HG02571 (cell line): ENCODE data around the gene KRT27.

ENCODE experiments used
- ATAC-seq: cut with Tn5 transposase; IDR thresholded peaks from one replicate; pipeline ENCODE4 v1.9.1; 2021; ENCODE audit warnings: mild to moderate bottlenecking, moderate library complexity; ENCODE audit not compliant: unreplicated experiment

Gene KRT27

DNA sequence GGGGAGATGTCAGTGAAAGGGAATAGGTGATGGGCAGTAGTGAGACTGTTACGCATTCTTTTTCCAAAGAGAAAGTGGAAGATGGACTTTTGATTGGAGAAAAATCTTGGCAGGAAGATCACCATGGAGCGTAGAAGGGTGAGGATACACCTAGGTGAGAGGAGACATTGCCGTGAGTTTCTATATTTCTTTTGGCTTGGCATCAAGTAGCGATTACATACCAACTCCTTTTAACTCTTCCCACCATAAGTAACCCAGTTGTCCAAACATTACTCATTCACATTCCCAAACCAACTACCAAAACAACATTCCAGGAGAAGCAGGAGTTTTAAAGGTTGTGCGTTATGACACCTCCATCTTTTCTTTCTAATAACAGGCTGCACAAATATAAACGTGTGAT, 28.1 kb upstream of the KRT27 start:
- ATAC-seq: no peak

DNA sequence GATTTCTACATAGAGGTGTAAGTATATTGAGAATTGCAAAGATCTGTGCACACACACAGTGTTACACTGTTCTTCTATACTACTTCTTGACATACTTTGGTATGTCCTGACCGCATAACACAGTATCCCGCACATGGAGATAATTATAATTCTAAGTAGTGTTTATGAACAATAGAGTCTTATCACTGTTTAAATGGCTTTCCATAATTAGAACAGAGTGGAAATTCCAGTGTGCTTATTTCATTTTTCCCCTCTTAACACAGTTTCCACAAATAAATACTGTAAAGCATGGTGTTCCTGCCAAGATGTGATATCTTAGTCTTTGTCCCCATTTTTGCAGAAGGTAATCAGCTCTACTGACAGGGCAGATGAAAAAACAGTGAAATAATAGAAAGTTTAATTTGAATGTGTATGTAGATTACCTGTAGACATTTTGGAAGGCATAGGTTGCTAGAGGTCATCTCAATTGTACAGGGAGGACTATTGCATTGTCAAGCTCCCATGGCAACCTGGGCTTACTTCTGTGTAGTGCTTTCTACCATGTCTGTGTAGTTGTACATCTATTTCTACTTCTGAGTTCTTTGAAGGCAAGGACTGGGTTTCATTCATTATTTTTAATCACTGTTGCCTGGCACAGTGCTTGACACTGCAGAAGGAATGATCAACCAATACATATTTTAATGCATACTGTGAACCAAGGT, 27.5 kb upstream of the KRT27 start:
- ATAC-seq: no peak

DNA sequence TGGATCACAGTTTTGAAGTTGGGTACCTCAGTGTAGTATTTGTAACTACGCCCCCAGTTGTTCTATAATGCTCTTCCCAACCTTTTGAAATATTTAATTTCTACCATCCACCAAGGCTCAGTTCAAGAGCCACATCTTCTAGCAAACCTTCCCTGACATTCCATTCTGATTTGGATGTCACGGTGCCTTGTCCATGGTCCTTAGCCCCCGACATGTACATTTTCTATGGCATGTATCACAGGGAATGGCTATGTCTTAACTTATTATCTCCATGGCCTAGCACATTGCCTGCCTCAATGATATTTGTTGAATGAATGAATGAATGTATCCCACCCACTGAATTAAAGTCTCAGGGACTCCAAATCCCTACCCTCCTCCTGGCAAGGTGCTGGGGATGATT, 23.8 kb upstream of the KRT27 start:
- ATAC-seq: no peak

DNA sequence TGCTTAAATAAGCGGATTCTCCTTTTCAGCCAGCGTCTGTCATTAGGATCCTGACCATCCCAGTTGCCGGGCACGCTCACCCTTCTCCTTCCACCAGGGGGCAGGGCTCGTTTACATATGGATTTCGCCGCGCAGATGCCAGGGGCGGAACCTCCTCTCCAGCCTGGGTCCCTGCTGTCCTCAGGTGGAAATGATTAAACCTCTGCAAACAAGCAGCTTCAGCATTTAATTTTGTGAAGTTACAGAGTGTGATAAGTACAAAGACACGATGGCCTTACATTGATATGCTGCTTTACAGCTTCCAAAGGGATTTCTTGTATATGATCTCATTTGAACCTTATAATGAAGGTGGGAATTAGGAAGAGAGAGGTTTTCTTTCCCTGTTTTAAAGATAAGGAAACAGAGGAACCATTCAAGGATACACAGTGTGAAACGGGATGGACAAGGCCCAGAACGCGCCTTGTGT, 21.3 kb upstream of the KRT27 start:
- no peak for ATAC-seq

DNA sequence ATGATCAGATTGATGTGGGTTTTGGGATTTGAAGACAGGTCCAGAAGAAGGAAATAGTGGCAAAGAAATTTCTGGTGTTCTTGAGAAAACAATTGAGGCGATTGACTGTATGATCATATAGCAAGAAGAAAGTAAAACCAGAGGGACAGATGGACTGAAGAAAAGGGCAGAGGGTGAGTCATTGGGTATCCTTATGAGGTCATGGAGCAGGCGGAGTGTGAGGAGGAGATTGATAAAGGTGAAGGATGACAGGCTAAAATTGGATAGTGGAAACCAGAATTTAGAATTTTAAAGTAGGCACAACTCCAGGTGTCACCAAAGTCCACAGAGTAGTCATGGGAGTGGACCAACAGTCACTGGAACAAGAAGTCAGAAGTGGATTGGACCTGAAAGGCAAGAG, 18.8 kb upstream of the KRT27 start:
- no peak for ATAC-seq

DNA sequence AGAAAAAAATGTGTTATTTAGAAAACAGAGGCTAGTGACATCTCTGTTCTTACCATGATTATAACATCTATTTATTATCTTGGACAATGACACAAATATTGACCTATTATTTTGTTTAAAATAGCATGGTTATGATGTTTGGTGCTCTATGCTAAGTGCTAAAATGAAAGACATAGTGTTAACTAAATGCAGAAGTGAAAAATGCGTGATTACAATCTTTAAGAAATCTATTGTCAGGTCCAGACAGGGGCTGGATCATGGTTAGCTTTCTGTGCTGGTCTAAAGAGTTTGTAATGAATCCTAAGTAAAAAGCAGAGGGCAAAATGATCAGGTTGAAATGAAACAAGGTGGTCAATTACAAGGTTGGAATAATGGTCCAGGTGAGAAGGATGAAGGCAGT, 18.0 kb upstream of the KRT27 start:
- no peak for ATAC-seq

DNA sequence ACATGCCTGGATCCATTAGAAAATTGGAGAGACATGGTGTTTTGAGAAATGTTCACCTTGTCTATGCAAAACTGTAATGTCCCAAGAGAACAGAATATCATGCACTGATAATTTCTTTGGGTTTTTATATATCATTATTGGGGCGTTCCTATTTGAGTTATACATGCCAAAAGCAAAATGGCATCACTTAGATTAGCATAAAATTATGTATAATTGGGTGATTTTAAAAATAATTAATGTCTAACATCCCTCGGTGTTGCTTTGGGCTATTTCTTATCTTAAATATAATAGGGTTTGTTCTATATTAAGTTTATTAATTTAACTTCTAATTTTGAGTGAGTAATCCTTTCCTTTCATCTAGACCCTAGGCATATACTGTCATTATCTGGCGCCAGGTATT, 17.5 kb upstream of the KRT27 start, which contains the start of gene KRT28:
Gene KRT28 (minus strand): TSS at position 101 of the 400 bp plus-strand sequence. CDS start 66 bp downstream, at position 35.
- no peak for ATAC-seq

DNA sequence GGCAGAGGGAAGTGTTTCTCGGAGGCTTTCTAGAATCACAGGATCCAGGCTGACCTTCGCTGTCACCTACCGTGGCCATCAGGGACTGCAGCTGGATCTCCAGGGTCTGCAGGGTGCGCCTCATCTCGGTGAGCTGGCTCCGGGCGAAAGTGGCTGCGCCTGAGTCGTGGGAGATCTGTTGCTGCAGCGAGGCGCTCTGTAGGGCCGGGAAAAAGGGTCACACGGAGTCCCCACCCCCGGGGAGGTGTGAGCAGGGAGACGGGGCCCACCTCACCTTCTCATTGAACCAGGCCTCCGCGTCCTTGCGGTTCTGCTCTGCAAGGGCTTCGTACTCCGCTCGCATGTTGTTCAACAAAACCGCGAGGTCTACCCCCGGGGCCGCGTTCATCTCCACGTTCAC, 14.5 kb upstream of the KRT27 start:
- no peak for ATAC-seq

DNA sequence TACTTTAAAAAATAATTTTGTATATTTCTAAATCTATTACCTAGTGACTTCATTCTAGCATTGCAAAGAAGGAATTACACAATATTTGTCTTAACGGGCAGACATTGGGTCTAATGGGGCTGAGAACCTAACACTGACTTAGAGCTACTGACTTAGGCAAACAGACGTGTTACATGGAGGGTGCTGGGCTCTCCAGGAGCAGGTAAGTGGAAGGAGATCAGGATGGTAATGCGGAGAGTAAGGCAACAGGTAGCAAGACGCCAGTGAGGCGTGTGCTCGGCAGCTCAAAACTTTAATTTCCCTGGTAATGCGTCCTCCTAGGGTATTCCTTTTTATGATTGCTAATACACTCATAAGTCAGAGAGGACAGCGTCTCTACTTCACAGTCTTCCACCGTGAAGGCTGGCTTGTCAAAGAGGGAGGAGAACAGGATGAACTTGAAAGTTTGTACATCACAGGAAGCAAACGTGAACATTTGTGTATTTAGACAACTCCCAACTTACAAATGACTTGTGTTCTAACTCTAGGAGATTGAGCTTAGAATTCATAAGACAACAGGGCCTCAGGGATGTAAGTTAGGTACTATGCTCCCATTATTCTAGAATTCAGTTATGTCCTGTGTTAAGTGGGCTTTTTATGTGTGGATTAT, 12.8 kb upstream of the KRT27 start:
- ATAC-seq: no peak

DNA sequence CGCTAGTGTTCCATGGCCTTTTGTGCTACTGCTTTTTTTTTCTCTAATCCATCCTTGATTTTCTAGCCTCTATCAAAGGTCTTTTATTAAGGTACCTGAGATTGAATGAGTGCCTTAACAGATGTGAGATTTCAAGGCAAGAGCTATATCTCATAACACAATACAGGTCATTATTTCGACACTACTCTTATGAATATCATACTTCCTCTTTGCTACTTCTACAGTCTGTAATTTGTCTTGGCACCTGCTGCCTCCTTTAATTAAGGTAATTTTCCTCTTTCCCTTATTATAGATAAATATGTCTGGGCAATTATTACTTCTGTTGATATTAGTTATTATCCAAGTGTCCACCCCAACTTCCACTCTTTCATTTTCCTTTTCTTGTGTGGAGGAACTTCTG, 12.1 kb upstream of the KRT27 start:
- ATAC-seq: no peak

DNA sequence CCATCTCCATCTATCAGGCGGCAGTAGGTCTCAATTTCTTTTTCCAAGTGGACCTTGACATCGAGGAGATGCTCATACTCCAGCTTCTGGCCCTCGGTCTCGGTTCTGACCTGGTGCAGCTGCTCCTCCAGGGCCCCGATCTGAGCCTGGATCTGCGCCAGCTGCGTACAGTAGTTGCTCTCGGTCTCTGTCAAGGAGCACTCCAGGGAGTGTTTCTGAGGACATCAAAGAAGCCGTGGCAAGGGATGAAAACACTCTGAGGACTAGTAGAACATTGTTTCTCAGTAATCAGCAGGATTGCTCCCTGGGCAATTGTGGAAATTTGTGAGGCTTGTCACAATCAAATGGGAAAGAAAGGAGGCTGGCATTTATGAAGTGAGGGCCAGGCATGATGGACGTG, 11.5 kb upstream of the KRT27 start:
- no peak for ATAC-seq

DNA sequence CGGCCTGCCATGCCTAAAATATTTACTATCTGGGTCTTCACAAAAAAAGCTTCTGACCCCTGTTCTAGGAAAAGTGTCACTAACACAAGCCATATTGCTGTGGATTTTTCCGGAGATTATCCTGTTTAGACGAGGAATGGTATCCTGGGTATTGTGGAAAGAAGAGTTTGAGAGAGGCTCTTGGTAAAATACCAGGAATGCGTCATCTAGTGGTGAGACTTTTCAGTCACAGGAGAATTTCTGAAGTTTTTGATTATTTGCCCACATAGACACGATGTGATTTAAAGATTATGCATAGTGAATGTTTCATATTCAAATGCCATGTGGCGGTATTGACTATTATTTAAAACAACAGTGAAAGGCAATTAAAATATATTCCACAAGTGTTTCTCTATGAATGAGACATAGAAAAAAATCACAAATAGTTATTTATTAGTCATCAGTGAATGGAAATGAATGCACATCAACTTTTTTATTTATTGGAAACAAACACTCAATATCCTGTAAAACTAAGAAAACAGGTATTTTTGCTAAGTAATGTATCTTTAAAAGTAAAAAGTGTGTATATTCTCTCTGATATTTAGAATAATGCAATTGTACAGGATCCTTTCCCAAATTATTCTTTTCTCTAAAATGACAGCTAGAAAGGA, 9.6 kb upstream of the KRT27 start:
- ATAC-seq: no peak

DNA sequence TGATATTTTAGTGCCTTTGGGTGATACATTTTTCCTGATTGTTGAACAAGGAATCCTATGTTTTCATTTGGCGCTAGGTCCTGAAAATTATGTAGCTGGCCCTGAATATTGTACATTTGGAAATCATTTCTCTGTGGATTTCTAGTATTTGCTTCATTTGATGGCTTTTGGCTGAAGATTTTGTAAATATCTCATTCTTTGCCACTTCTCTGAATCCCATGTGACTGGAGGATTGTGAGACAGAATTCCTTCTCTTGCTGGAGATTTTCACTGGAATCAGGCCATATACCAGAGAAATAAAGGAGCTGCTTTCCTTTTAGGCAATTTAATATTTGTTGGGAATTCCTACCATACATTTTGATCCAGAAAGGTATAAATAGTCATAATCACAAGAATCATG, 8.8 kb upstream of the KRT27 start:
- no peak for ATAC-seq

DNA sequence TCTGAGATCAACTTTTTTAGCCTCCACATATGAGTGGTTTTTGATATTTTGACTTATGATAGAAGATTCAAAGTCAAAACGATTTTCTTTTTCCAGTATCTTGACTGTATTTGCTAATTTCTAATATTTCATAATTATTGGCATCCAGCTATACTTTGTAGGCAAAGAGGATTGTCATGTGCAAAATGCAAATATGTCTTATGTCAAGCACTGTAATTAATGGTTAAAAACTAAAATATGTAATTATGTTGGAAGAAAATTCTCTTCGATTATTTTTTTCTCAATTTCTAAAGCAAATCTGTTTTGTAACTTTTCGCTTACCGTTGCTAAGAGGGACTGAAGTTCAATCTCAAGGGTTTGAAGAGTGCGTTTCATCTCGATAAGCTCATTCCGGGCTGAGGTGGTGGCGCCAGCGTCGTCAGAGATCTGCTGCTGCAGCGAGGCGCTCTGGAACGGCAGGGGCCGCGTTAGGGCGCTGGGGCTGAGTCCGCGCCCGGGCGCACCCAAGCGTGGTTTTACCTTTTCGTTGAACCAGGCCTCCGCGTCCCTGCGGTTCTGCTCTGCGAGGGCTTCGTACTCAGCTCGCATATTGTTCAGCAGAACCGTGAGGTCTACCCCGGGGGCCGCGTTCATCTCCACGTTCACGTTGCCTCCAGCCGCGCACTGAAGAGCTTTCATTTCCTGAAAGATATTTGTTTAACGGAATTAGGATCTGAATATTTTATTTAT, 3.0 kb downstream of the KRT27 start:
- ATAC-seq: no peak

DNA sequence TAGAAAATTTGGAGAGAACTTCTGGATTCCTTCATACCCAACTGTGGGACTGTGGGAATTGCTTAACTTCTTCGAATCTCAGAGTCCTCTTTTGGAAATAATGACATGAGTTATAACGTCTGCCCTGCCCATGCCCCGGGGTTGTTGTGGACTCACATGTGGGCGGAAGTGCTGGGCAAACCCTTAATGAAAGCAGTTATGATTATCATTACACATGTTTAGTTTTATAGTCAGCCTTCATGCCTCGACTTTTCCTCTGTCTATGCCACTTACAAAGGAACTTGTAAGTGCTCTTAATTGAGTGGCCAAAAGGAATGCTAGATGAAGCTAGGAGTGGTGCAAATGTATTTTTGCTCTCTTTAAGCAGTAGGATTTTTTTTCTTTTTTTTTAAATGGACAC, 3.9 kb downstream of the KRT27 start:
- no peak for ATAC-seq

DNA sequence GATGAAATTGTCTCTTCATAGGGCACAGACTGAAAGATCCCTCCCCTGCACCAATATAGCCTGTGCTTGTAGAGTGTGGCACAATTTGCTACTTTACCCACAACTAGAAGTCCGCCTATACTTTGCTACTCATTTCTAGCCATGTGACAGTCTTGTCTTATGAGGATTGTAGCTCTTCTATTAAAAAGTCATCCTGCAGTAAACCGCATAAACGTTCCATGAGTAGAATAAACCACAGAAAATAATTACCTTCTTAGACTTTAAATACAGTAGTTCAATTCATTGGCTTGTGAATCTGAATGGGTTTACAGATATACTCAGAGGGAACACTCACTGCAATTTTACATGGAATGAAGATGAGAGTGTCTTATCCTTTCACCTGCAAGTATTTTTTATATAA, 4.4 kb downstream of the KRT27 start:
- no peak for ATAC-seq

DNA sequence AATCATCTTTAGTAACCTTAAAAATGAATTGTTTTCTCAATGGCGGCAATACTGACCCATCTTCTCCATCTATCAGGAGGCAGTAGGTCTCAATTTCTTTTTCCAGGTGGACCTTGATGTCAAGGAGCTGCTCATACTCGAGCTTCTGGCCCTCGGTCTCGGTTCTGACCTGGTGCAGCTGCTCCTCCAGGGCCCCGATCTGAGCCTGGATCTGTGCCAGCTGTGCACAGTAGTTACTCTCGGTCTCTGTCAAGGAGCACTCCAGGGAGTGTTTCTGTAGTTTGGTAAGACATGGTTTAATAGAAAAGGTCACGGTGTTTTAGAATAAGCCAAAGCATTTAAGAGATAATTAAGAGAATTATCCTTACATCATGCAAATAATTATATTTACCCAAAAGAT, 4.9 kb downstream of the KRT27 start:
- no peak for ATAC-seq

DNA sequence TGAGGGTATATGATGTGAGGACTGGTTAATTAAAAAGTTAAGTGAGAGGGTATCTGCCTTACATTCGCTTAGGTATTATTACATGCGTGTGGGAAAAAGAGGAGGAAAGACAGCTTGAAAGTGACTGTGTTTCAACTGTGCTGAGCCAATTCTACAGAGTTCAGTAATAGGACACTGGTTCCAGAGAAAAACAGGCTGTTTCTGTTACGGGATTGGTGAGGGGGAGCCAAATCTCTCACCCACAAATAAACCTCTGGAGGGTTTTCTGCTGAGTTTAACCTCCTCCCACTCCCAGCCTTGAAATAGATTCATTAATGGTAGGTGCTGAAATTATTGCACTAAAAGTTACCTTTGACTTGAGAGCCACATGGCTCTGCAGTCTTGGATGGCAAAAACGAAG, 6.4 kb downstream of the KRT27 start:
- no peak for ATAC-seq

DNA sequence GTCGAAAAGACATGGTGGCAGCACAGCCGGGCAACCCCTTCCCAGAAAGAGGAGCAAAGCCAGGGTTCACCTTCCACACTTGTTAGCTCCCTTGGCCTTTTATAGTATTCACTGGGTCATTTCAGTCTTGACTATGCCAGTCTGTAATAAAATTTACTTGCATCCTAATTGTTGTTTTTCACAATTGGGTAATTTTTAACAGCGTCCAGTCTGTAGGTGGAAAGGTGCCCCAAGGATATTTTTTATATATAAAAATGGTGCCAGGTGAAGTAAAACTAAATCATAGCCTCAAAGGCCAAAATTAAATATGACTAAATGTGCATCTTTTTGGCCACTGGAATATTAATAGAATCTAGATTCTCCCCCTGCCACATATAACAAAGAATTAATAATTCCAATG, 10.2 kb downstream of the KRT27 start, which contains the start of gene KRT26:
Gene KRT26 (minus strand): TSS at position 101 of the 400 bp plus-strand sequence. CDS start 88 bp downstream, at position 13.
- ATAC-seq: no peak

DNA sequence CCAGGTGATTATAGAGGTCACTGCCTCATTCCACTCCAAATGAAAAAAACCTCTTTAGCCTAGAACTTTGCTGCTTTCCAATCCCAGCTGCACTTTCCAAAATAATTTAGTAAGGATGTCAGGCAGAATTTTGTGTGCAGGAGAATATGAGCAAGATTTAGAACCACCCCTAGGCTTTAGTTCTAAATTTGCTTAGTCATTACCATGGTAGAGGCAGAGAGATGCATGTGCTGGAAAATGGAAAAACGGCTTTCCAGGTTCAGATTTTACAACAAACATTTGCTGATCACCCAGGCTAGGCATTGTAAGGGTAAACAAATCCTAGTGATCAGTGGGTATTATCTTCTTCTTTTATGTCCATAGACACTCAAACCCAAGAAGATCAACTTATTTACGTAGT, 16.7 kb downstream of the KRT27 start:
- ATAC-seq: no peak

DNA sequence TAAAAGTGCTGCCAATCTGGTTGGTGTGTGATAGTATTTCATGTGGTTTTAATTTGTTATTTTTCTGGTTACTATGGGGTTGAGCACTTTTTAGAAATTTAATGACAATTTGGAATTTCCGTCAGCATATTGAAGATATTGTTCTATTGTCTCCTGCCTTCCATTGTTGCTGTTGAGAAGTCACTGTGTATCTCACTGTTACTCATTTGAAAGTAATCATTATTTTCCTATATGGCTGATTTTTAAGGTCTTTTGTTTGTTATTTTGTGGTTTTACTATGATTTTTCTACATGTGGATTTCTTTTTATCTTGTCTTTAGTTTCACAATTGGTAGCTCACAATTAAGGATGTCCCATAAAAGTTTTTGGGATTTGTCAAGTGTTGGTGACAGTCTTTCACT, 18.6 kb downstream of the KRT27 start:
- ATAC-seq: no peak
